ENCODE results near the gene METAP1.

Gene METAP1

GRCh38 chr4:99029018-99029735, 33.7 kb downstream of the METAP1 start:
- peaks cover 87% of the 10 kb centered on the region for H3K79me2 ChIP-seq (ENCODE audit: insufficient read depth, low read length)
- H3K9me3 ChIP-seq (ENCODE audit: insufficient read depth, low read length, severe bottlenecking): no peaks in the 10 kb centered on the region
- H3K27ac ChIP-seq (ENCODE audit: low read length): no peak overlapping the region
- DNase-seq: no peak
- H3K36me3 ChIP-seq (ENCODE audit: insufficient read depth, low read length): peaks cover 30% of the 10 kb centered on the region
- no peak overlapping the region for H3K9ac ChIP-seq (ENCODE audit: low read depth, low read length)
- H3K27me3 ChIP-seq (ENCODE audit: insufficient read depth, low read length, poor library complexity): no peaks in the 10 kb centered on the region
- ATAC-seq (ENCODE audit: insufficient read depth, low read depth): no peak
- peaks cover 16% of the 10 kb centered on the region; the same call in 1 of the 2 replicates for H4K20me1 ChIP-seq (ENCODE audit: insufficient read depth, low read length)
- no peak overlapping the region for H3K4me2 ChIP-seq (ENCODE audit: insufficient read depth, low read length)
- no peaks in the 10 kb centered on the region for H3K4me1 ChIP-seq (ENCODE audit: insufficient read depth, low read length)
- H2AFZ ChIP-seq (ENCODE audit: low read depth, low read length): no peak overlapping the region
- H3K4me3 ChIP-seq (ENCODE audit: low read depth in 1 of 2, low read length in 2 of 2): no peak overlapping the region
- no peak for TF ChIP-seq EZH2 (IDR thresholded peaks at IDR 0.05; ENCODE audit: borderline replicate concordance, low read depth, low read length, severe bottlenecking)
- TF ChIP-seq CTCF (IDR thresholded peaks at IDR 0.05; ENCODE audit: borderline replicate concordance, extremely low read depth, low read length, poor library complexity, severe bottlenecking): no peak

GRCh38 chr4:99029852-99030251, 34.3 kb downstream of the METAP1 start:
- Histone ChIP-seq H3K79me2 (ENCODE audit: insufficient read depth, low read length) (peaks cover 80% of the 10 kb centered on the region), H3K9me3 (ENCODE audit: insufficient read depth, low read length, severe bottlenecking) (no peaks in the 10 kb centered on the region), H3K9ac (ENCODE audit: low read depth, low read length) (no peak overlapping the region), H3K4me1 (ENCODE audit: insufficient read depth, low read length) (no peaks in the 10 kb centered on the region), H3K27ac (ENCODE audit: low read length) (no peak overlapping the region), H4K20me1 (ENCODE audit: insufficient read depth, low read length) (peaks cover 12% of the 10 kb centered on the region; the same call in 1 of the 2 replicates), H2AFZ (ENCODE audit: low read depth, low read length) (no peak overlapping the region), H3K4me3 (ENCODE audit: low read depth in 1 of 2, low read length in 2 of 2) (no peak overlapping the region), H3K27me3 (ENCODE audit: insufficient read depth, low read length, poor library complexity) (no peaks in the 10 kb centered on the region), H3K36me3 (ENCODE audit: insufficient read depth, low read length) (peaks cover 34% of the 10 kb centered on the region), H3K4me2 (ENCODE audit: insufficient read depth, low read length) (no peak overlapping the region)
- no peak for TF ChIP-seq CTCF (IDR thresholded peaks at IDR 0.05; ENCODE audit: borderline replicate concordance, extremely low read depth, low read length, poor library complexity, severe bottlenecking)
- TF ChIP-seq EZH2 (IDR thresholded peaks at IDR 0.05; ENCODE audit: borderline replicate concordance, low read depth, low read length, severe bottlenecking): no peak
- DNase-seq (no peak), ATAC-seq (ENCODE audit: insufficient read depth, low read depth) (no peak)

GRCh38 chr4:99033956-99034355, 38.4 kb downstream of the METAP1 start:
- Histone ChIP-seq H3K4me3 (ENCODE audit: low read depth in 1 of 2, low read length in 2 of 2) (no peak overlapping the region), H2AFZ (ENCODE audit: low read depth, low read length) (no peak overlapping the region), H3K27me3 (ENCODE audit: insufficient read depth, low read length, poor library complexity) (no peaks in the 10 kb centered on the region), H3K36me3 (ENCODE audit: insufficient read depth, low read length) (peaks cover 57% of the 10 kb centered on the region), H3K79me2 (ENCODE audit: insufficient read depth, low read length) (peaks cover 42% of the 10 kb centered on the region), H3K9me3 (ENCODE audit: insufficient read depth, low read length, severe bottlenecking) (peaks cover 12% of the 10 kb centered on the region), H3K4me1 (ENCODE audit: insufficient read depth, low read length) (no peaks in the 10 kb centered on the region), H4K20me1 (ENCODE audit: insufficient read depth, low read length) (no peaks in the 10 kb centered on the region), H3K9ac (ENCODE audit: low read depth, low read length) (no peak overlapping the region), H3K27ac (ENCODE audit: low read length) (no peak overlapping the region), H3K4me2 (ENCODE audit: insufficient read depth, low read length) (no peak overlapping the region)
- no peak for TF ChIP-seq CTCF (IDR thresholded peaks at IDR 0.05; ENCODE audit: borderline replicate concordance, extremely low read depth, low read length, poor library complexity, severe bottlenecking)
- TF ChIP-seq EZH2 (IDR thresholded peaks at IDR 0.05; ENCODE audit: borderline replicate concordance, low read depth, low read length, severe bottlenecking): no peak
- DNase-seq (no peak), ATAC-seq (ENCODE audit: insufficient read depth, low read depth) (no peak)
